ENCODE measurements around the gene MOV10L1.

MOV10L1 gene

GRCh38 chr22:50048836-50049235 is 41.0 kb upstream of the MOV10L1 start:
- H3K4me1 ChIP-seq (ENCODE audit: control insufficient read depth, insufficient read depth, low read length), result no peaks in the 10 kb centered on the region
- no peak overlapping the region for H3K27ac ChIP-seq (ENCODE audit: low read length)
- H3K27me3 ChIP-seq (ENCODE audit: control insufficient read depth in 1 of 2, insufficient read depth in 2 of 2, low read length in 2 of 2), result peaks cover 9% of the 10 kb centered on the region in 2 donors
- H3K9ac ChIP-seq (ENCODE audit: low read length in 2 of 2), result no peak overlapping the region
- H3K9me3 ChIP-seq (ENCODE audit: control insufficient read depth in 2 of 2, low read length in 2 of 2), result peaks cover 0 to 4% of the 10 kb centered on the region in 2 donors
- H3K36me3 ChIP-seq (ENCODE audit: control insufficient read depth in 2 of 2, insufficient read depth in 2 of 2, low read length in 2 of 2), result no peaks in the 10 kb centered on the region
- no peak overlapping the region for H3K4me3 ChIP-seq (ENCODE audit: low read length in 2 of 2)

GRCh38 chr22:50049299-50050195 is 40.3 kb upstream of the MOV10L1 start:
- Histone ChIP-seq H3K27ac (ENCODE audit: low read length) (no peak overlapping the region), H3K9me3 (ENCODE audit: control insufficient read depth in 2 of 2, low read length in 2 of 2) (peaks cover 0 to 6% of the 10 kb centered on the region in 2 donors), H3K9ac (ENCODE audit: low read length in 2 of 2) (no peak overlapping the region), H3K4me1 (ENCODE audit: control insufficient read depth, insufficient read depth, low read length) (no peaks in the 10 kb centered on the region), H3K27me3 (ENCODE audit: control insufficient read depth in 1 of 2, insufficient read depth in 2 of 2, low read length in 2 of 2) (peaks cover 5 to 6% of the 10 kb centered on the region in 2 donors), H3K36me3 (ENCODE audit: control insufficient read depth in 2 of 2, insufficient read depth in 2 of 2, low read length in 2 of 2) (no peaks in the 10 kb centered on the region), H3K4me3 (ENCODE audit: low read length in 2 of 2) (no peak overlapping the region)

GRCh38 chr22:50051930-50052329 is 37.9 kb upstream of the MOV10L1 start:
- Histone ChIP-seq H3K27ac (ENCODE audit: low read length) (no peak overlapping the region), H3K9ac (ENCODE audit: low read length in 2 of 2) (no peak overlapping the region), H3K27me3 (ENCODE audit: control insufficient read depth in 1 of 2, insufficient read depth in 2 of 2, low read length in 2 of 2) (peaks cover 0 to 5% of the 10 kb centered on the region in 2 donors), H3K4me3 (ENCODE audit: low read length in 2 of 2) (no peak overlapping the region), H3K9me3 (ENCODE audit: control insufficient read depth in 2 of 2, low read length in 2 of 2) (peaks cover 0 to 6% of the 10 kb centered on the region in 2 donors), H3K36me3 (ENCODE audit: control insufficient read depth in 2 of 2, insufficient read depth in 2 of 2, low read length in 2 of 2) (no peaks in the 10 kb centered on the region), H3K4me1 (ENCODE audit: control insufficient read depth, insufficient read depth, low read length) (no peaks in the 10 kb centered on the region)

- no peak overlapping the region for H3K9ac ChIP-seq (ENCODE audit: low read length in 2 of 2)
- peaks cover 8 to 11% of the 10 kb centered on the region in 2 donors for H3K27me3 ChIP-seq (ENCODE audit: control insufficient read depth in 1 of 2, insufficient read depth in 2 of 2, low read length in 2 of 2)
- peaks cover 7% of the 10 kb centered on the region for H3K4me1 ChIP-seq (ENCODE audit: control insufficient read depth, insufficient read depth, low read length)
- no peak overlapping the region for H3K27ac ChIP-seq (ENCODE audit: low read length)
- H3K9me3 ChIP-seq (ENCODE audit: control insufficient read depth in 2 of 2, low read length in 2 of 2), result peaks cover 0 to 6% of the 10 kb centered on the region in 2 donors
- H3K4me3 ChIP-seq (ENCODE audit: low read length in 2 of 2), result no peak overlapping the region
- H3K36me3 ChIP-seq (ENCODE audit: control insufficient read depth in 2 of 2, insufficient read depth in 2 of 2, low read length in 2 of 2), result no peaks in the 10 kb centered on the region
Observed at GRCh38 chr22:50053861-50054260, 35.9 kb upstream of the MOV10L1 start.

- H3K36me3 ChIP-seq (ENCODE audit: control insufficient read depth in 2 of 2, insufficient read depth in 2 of 2, low read length in 2 of 2), result no peaks in the 10 kb centered on the region
- no peak overlapping the region for H3K27ac ChIP-seq (ENCODE audit: low read length)
- H3K4me3 ChIP-seq (ENCODE audit: low read length in 2 of 2), result no peak overlapping the region
- H3K27me3 ChIP-seq (ENCODE audit: control insufficient read depth in 1 of 2, insufficient read depth in 2 of 2, low read length in 2 of 2), result peaks cover 23 to 31% of the 10 kb centered on the region in 2 donors
- H3K9ac ChIP-seq (ENCODE audit: low read length in 2 of 2), result no peak overlapping the region
- peaks cover 8% of the 10 kb centered on the region for H3K4me1 ChIP-seq (ENCODE audit: control insufficient read depth, insufficient read depth, low read length)
- H3K9me3 ChIP-seq (ENCODE audit: control insufficient read depth in 2 of 2, low read length in 2 of 2), result peaks cover 0 to 6% of the 10 kb centered on the region in 2 donors
Observed at GRCh38 chr22:50056214-50056972, 33.4 kb upstream of the MOV10L1 start.

GRCh38 chr22:50057278-50058060 is 32.3 kb upstream of the MOV10L1 start:
- H3K4me3 ChIP-seq (ENCODE audit: low read length in 2 of 2), result no peak overlapping the region
- H3K4me1 ChIP-seq (ENCODE audit: control insufficient read depth, insufficient read depth, low read length), result peaks cover 8% of the 10 kb centered on the region
- peaks cover 0 to 6% of the 10 kb centered on the region in 2 donors for H3K9me3 ChIP-seq (ENCODE audit: control insufficient read depth in 2 of 2, low read length in 2 of 2)
- peaks cover 23 to 31% of the 10 kb centered on the region in 2 donors for H3K27me3 ChIP-seq (ENCODE audit: control insufficient read depth in 1 of 2, insufficient read depth in 2 of 2, low read length in 2 of 2)
- no peak overlapping the region for H3K27ac ChIP-seq (ENCODE audit: low read length)
- H3K9ac ChIP-seq (ENCODE audit: low read length in 2 of 2), result no peak overlapping the region
- no peaks in the 10 kb centered on the region for H3K36me3 ChIP-seq (ENCODE audit: control insufficient read depth in 2 of 2, insufficient read depth in 2 of 2, low read length in 2 of 2)

GRCh38 chr22:50058061-50058905 is 31.5 kb upstream of the MOV10L1 start, which contains the start of gene TTLL8:
TTLL8 (minus strand) TSS chr22:50058298.
- Histone ChIP-seq H3K4me3 (ENCODE audit: low read length in 2 of 2) (peak within 1 kb of the TSS; percentile 29 to 40), H3K27ac (ENCODE audit: low read length) (no peak within 1 kb of the TSS), H3K36me3 (ENCODE audit: control insufficient read depth in 2 of 2, insufficient read depth in 2 of 2, low read length in 2 of 2) (no peaks in the 10 kb centered on the region), H3K27me3 (ENCODE audit: control insufficient read depth in 1 of 2, insufficient read depth in 2 of 2, low read length in 2 of 2) (peaks cover 25 to 31% of the 10 kb centered on the region in 2 donors), H3K9ac (ENCODE audit: low read length in 2 of 2) (no peak within 1 kb of the TSS), H3K9me3 (ENCODE audit: control insufficient read depth in 2 of 2, low read length in 2 of 2) (peaks cover 0 to 6% of the 10 kb centered on the region in 2 donors), H3K4me1 (ENCODE audit: control insufficient read depth, insufficient read depth, low read length) (peaks cover 8% of the 10 kb centered on the region)

- Histone ChIP-seq H3K27ac (ENCODE audit: low read length) (no peak overlapping the region), H3K9me3 (ENCODE audit: control insufficient read depth in 2 of 2, low read length in 2 of 2) (no peaks in the 10 kb centered on the region), H3K27me3 (ENCODE audit: control insufficient read depth in 1 of 2, insufficient read depth in 2 of 2, low read length in 2 of 2) (peaks cover 25 to 31% of the 10 kb centered on the region in 2 donors), H3K36me3 (ENCODE audit: control insufficient read depth in 2 of 2, insufficient read depth in 2 of 2, low read length in 2 of 2) (no peaks in the 10 kb centered on the region), H3K9ac (ENCODE audit: low read length in 2 of 2) (no peak overlapping the region), H3K4me3 (ENCODE audit: low read length in 2 of 2) (peak overlapping the region in 1 of 2 donors; percentile 40), H3K4me1 (ENCODE audit: control insufficient read depth, insufficient read depth, low read length) (peaks cover 8% of the 10 kb centered on the region)
Observed at GRCh38 chr22:50058906-50059880, 30.6 kb upstream of the MOV10L1 start.

GRCh38 chr22:50059881-50060262 is 29.9 kb upstream of the MOV10L1 start:
- no peak overlapping the region for H3K9ac ChIP-seq (ENCODE audit: low read length in 2 of 2)
- H3K4me3 ChIP-seq (ENCODE audit: low read length in 2 of 2), result no peak overlapping the region
- no peaks in the 10 kb centered on the region for H3K9me3 ChIP-seq (ENCODE audit: control insufficient read depth in 2 of 2, low read length in 2 of 2)
- no peaks in the 10 kb centered on the region for H3K36me3 ChIP-seq (ENCODE audit: control insufficient read depth in 2 of 2, insufficient read depth in 2 of 2, low read length in 2 of 2)
- no peak overlapping the region for H3K27ac ChIP-seq (ENCODE audit: low read length)
- peaks cover 28 to 31% of the 10 kb centered on the region in 2 donors for H3K27me3 ChIP-seq (ENCODE audit: control insufficient read depth in 1 of 2, insufficient read depth in 2 of 2, low read length in 2 of 2)
- peaks cover 8% of the 10 kb centered on the region for H3K4me1 ChIP-seq (ENCODE audit: control insufficient read depth, insufficient read depth, low read length)

Measured in stomach smooth muscle (tissue), 2 donors.